Immature natural killer cell (primary cell): ENCODE data around the gene KAZN. TPM values are rescaled to one million over a fixed set of nuclear protein-coding genes. Genes with fewer than 3 reads are reported as not detected.

Source experiments
- DNase-seq, 3 donors: peaks; one replicate each; pipeline ENCODE4 v3.0.0; 2022; ENCODE audit warnings: mixed read lengths in 1 of 3
- H3K27ac Mint-ChIP-seq, 6 donors: one replicate each; pipeline ENCODE4 v1.8.0; 2020; ENCODE audit warnings: mixed read lengths in 6 of 6, mild to moderate bottlenecking in 5 of 6, inconsistent platforms in 4 of 6, moderate library complexity in 3 of 6
- H3K27me3 Mint-ChIP-seq, 3 donors: one replicate each; pipeline ENCODE4 v1.8.0; 2020 to 2021; ENCODE audit warnings: low read depth in 3 of 3, mild to moderate bottlenecking in 3 of 3, mixed read lengths in 3 of 3, moderate library complexity in 3 of 3, inconsistent platforms in 1 of 3
- H3K36me3 Mint-ChIP-seq, 3 donors: one replicate each; pipeline ENCODE4 v1.8.0; 2020; ENCODE audit warnings: mixed read lengths in 3 of 3, inconsistent platforms in 2 of 3, mild to moderate bottlenecking in 2 of 3
- H3K4me1 Mint-ChIP-seq, 2 donors: one replicate each; pipeline ENCODE4 v1.8.0; 2020; ENCODE audit warnings: inconsistent platforms in 2 of 2, mild to moderate bottlenecking in 2 of 2, mixed read lengths in 2 of 2, moderate library complexity in 1 of 2
- H3K4me3 Mint-ChIP-seq, 5 donors: one replicate each; pipeline ENCODE4 v1.8.0; 2020; ENCODE audit warnings: mild to moderate bottlenecking in 5 of 5, mixed read lengths in 5 of 5, inconsistent platforms in 3 of 5, moderate library complexity in 3 of 5
- H3K9me3 Mint-ChIP-seq, 6 donors: one replicate each; pipeline ENCODE4 v1.8.0; 2020; ENCODE audit warnings: mild to moderate bottlenecking in 6 of 6, mixed read lengths in 6 of 6, inconsistent platforms in 4 of 6, moderate library complexity in 3 of 6
- polyA plus RNA-seq, 3 donors: library from polyadenylated mRNA; unstranded; fragments of 300-500 nt; fragmentation: Illumina TruSeq; gene quantifications; one replicate each; pipeline ENCODE4 v1.2.3, GENCODE V29; 2021

KAZN gene
- polyA plus RNA-seq, 3 donors from 2014 or later: 0.24 TPM; not detected in 2

DNA sequence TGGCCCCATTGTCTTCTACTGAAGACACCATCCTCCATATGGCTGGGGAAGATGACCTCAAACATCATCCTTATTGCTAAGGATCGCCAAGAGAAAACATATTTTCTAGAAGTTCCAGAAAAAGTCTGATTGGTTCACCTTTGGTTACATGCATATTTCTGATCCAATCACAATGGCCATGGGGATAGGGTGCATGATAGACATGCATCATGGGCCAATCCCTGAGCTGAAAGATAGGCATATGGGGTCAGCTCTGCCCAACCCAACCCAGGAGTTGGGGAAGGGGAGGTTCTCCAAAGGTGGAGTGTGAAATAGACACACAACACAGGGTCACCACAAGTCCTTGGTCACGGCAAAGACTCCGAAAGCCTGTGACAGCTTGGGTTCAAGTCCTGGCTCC is 278.7 kb downstream of the KAZN start:
- H3K36me3 Mint-ChIP-seq: no peaks in the 10 kb centered on the region
- no peaks in the 10 kb centered on the region for H3K9me3 Mint-ChIP-seq
- no peak overlapping the region for H3K27ac Mint-ChIP-seq
- peaks cover 1 to 3% (median 2%) of the 10 kb centered on the region in 3 donors for H3K27me3 Mint-ChIP-seq
- H3K4me3 Mint-ChIP-seq: no peak overlapping the region
- H3K4me1 Mint-ChIP-seq: no peaks in the 10 kb centered on the region
- no peak for DNase-seq

DNA sequence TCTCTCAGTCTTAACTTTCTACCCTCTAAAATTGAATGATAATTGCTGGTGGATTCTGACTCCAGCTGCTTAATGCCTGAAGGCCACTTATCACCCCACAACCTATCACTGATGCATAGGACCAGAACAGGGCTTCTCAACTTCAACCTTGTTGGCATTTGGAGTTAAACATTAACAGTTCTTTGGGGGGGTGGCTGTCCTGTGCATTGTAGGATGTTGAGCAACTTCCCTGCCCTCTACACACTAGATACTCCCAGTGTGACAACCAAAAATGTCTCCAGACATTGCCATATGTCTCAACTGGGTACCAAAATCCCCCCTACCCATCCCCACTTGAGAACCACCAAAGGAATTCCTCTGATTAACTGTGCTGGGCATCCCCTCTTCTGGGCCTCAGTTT is 279.6 kb downstream of the KAZN start:
- DNase-seq: no peak

DNA sequence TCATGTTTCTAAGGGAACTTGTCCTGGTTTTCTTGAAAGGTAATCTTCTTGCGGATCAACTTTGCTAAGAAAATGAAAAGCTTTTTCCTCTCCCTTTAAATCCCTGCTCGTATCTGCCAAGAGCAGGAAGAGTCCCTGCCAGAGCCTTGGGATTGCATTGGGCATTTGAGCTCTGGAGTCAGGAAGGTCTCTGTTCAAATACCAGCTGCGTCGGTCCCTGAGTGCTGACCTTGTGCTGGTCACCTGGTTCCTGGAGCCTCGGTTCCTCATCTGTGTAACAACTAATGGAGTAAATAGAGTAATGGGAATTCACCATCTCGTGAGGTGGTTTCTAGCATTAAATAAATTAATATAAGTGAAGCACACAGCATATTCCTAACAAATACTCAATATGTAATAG is 280.5 kb downstream of the KAZN start:
- Mint-ChIP-seq H3K27me3 (peaks cover 2 to 6% (median 3%) of the 10 kb centered on the region in 3 donors), H3K27ac (no peak overlapping the region), H3K4me1 (no peaks in the 10 kb centered on the region), H3K4me3 (no peak overlapping the region), H3K9me3 (no peaks in the 10 kb centered on the region), H3K36me3 (no peaks in the 10 kb centered on the region)
- no peak for DNase-seq

More for the DNA sequence above, 279.6 kb downstream of the KAZN start:
- peaks cover 1 to 3% (median 2%) of the 10 kb centered on the region in 3 donors for H3K27me3 Mint-ChIP-seq
- H3K4me3 Mint-ChIP-seq: no peak overlapping the region
- H3K27ac Mint-ChIP-seq: no peak overlapping the region
- no peaks in the 10 kb centered on the region for H3K4me1 Mint-ChIP-seq
- H3K36me3 Mint-ChIP-seq: no peaks in the 10 kb centered on the region
- no peaks in the 10 kb centered on the region for H3K9me3 Mint-ChIP-seq

DNA sequence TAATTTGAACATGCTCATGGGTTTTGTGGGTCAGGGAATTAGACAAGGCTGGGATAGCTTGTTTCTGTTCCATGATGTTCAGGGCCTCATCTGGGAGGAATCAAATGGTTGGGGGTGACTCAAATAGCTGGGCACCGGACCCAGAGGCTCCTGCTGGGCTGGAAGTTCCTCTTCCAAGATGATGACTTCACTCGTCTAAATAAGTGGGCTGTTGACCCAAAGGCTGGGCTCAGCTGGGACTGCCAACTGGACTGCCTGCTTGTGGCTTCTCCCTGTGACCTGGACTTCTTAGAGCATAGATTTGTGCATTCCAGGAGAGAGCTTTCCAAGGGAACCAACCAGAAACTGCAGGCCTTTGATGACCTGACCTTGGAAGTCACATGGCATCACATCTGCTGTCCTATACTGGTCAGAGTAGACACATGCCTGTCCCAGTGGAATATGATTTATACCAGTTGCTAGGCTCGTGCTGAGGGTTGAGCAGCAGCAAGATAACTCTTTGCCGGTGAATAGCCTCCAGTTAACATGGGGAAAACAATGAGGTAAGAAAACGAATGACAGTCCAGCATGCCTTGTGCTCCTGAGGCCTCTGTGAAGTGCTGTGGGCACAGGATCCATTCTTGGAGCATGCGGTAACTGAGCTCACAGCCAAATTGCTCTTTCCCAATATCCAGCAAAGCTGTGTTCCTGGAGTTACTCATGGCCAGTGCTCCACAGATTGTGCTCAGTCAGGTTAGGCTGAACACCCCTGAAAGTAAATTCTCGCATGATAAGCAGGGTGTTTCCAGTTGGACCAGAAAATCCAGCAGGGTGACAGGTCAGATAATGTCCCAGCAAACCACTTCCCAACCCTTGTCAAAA is 282.2 kb downstream of the KAZN start:
- DNase-seq: no peak
- H3K27ac Mint-ChIP-seq: no peak overlapping the region
- H3K9me3 Mint-ChIP-seq: no peaks in the 10 kb centered on the region
- H3K27me3 Mint-ChIP-seq: peaks cover 3 to 4% (median 4%) of the 10 kb centered on the region in 3 donors
- no peak overlapping the region for H3K4me3 Mint-ChIP-seq
- H3K4me1 Mint-ChIP-seq: no peaks in the 10 kb centered on the region
- H3K36me3 Mint-ChIP-seq: no peaks in the 10 kb centered on the region

DNA sequence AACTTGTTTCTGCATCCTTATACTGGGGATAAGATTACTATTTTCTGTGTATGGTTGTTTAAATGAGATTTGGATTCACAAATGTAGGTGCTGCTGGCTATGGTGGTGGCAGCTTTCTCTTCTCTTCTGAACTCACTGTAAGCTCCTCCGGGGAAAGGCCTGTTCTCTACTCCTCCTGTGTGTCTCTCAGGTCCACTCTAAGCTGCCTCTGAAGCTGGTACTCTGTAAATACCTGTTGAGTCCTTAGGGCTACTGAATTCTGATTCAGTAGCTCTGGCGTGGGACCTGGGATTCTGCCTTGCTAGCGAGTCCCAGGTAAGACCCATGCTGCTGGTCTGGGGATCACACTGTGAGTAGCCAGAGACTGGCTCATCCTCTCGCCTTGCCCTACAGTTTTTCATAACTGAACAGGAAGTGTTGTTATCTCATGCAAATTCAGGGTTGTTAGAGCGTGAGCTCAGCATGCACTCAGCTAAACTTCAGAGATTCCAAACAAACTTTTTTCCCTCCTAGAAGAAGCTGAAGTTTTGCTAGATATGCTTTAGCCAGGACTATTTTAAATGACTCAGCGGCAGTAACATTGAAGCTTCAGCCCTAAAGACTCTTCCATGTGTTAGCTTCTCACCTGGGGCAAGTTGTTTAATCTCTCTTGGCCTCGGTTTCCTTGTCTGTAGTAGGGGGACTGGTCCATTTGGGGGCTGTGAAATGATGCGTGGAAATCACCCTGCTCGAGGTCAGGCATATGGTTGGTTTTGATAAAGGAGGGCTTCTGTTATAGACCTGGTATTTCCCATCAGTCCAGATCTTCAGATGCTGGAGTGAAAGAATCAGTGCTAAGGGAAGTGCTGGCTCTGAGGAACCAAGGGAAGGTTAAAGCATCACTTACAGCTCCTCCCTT is 283.5 kb downstream of the KAZN start:
- Mint-ChIP-seq H3K27me3 (peaks cover 2 to 4% (median 3%) of the 10 kb centered on the region in 3 donors), H3K27ac (no peak overlapping the region)
- DNase-seq: no peak

DNA sequence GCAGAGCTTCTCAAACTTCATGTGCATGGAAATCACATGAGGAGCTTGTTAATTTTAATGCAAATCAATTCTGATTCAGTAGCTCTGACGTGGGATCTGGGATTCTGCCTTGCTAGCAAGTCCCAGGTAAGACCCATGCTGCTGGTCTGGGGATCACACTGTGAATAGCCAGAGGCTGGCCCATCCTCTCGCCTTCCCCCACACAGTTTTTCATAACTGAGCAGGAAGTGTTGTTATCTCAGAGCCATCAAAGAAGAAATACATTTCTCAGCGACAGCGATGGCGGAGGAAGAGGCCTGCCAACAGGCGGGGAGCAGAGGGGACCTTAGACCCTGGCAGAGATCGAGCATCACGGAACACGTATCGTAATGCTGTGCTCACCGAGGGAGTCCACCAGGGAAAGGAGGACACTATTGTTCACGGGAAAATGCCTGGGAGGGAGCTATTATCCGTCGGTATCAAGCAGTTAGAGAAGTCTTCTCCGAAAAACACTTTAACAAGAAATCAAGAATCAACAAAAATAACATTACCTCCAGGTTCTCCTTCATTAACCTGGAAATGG is 286.2 kb downstream of the KAZN start:
- H3K27ac Mint-ChIP-seq: no peak overlapping the region
- no peaks in the 10 kb centered on the region for H3K36me3 Mint-ChIP-seq
- H3K27me3 Mint-ChIP-seq: peaks cover 2 to 4% (median 4%) of the 10 kb centered on the region in 3 donors
- no peaks in the 10 kb centered on the region for H3K9me3 Mint-ChIP-seq
- H3K4me1 Mint-ChIP-seq: no peaks in the 10 kb centered on the region
- DNase-seq: no peak
- no peak overlapping the region for H3K4me3 Mint-ChIP-seq

More for the DNA sequence above, 283.5 kb downstream of the KAZN start:
- H3K9me3 Mint-ChIP-seq: no peaks in the 10 kb centered on the region
- H3K36me3 Mint-ChIP-seq: no peaks in the 10 kb centered on the region
- H3K4me3 Mint-ChIP-seq: no peak overlapping the region
- H3K4me1 Mint-ChIP-seq: no peaks in the 10 kb centered on the region

DNA sequence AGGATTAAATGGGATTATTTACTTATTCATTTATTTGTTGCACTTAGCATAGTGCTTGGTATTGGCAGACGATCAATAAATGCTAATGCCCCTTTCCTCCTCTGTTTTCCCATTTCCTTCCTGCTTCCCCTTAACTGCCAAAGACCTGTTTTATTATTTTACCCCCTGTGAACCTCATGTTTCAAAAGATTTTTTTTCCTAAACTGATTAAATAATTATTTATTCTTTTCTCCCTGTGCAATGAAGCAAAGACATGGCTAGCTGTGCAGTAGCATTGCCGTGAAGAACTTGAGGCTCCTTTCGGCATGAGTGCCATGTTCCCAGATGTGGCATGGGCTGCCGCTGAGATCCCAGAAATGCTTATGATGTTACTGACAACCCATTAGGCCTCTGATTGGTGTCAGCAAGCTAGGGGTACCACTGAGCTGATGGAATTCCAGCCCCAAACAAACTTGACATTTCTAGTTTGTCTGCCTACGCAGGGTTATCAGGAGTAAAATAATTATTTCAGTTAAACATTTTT is 288.6 kb downstream of the KAZN start:
- peaks cover 2 to 5% (median 4%) of the 10 kb centered on the region in 3 donors for H3K27me3 Mint-ChIP-seq
- H3K4me3 Mint-ChIP-seq: no peak overlapping the region
- H3K9me3 Mint-ChIP-seq: no peaks in the 10 kb centered on the region
- no peak for DNase-seq
- H3K27ac Mint-ChIP-seq: no peak overlapping the region
- H3K4me1 Mint-ChIP-seq: no peaks in the 10 kb centered on the region
- no peaks in the 10 kb centered on the region for H3K36me3 Mint-ChIP-seq

DNA sequence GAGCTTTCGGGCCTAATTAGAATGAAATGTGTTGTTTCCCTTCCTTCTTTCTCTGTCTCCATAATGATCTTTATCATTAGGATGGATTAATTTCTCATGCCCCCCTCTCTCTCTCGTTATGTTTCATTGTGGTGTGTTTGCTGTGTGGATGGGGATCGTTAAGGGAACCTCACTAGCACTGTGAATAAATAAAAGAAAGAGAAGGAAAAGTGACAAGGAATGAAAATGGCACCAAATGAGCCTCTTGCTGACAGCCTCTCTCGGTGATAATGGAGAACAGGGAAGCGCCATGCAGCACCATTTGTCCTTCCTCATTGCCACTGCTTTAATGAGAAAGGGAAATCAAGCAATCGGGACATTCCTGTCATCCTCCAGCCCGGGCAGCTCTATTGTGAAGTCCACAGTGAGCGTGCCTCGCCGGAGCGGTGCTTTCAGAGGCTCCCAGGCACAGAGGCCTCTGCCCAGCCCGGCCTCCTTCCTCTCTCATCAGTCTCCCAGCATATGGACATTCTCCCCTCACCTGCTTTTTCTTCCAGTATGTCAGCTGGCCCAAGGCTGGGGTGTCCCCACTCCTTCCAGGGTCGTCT is 289.4 kb downstream of the KAZN start:
- Mint-ChIP-seq H3K27ac (no peak overlapping the region), H3K9me3 (no peaks in the 10 kb centered on the region), H3K36me3 (no peaks in the 10 kb centered on the region), H3K4me1 (no peaks in the 10 kb centered on the region), H3K27me3 (peaks cover 2 to 10% (median 4%) of the 10 kb centered on the region in 3 donors), H3K4me3 (no peak overlapping the region)
- DNase-seq: no peak

DNA sequence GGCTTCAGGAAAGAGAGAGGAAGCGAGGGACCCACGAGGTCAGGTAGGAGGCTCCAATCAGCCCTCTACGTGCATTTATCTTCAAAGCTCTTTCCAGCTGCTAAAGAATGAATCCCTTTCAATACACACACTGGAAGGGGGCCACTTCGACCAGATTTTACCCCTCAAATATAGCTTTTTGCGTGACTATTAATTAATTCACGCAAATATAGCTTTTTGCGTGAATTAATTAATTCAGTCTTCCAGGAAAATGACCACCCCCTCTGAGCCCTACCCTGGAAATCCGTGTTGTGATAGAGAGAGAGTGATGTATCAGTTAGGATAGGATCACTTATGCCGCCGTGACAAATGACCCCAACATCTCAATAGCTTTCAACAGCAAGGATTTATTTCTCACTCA is 289.9 kb downstream of the KAZN start:
- Mint-ChIP-seq H3K36me3 (no peaks in the 10 kb centered on the region), H3K4me3 (no peak overlapping the region), H3K9me3 (no peaks in the 10 kb centered on the region)

DNA sequence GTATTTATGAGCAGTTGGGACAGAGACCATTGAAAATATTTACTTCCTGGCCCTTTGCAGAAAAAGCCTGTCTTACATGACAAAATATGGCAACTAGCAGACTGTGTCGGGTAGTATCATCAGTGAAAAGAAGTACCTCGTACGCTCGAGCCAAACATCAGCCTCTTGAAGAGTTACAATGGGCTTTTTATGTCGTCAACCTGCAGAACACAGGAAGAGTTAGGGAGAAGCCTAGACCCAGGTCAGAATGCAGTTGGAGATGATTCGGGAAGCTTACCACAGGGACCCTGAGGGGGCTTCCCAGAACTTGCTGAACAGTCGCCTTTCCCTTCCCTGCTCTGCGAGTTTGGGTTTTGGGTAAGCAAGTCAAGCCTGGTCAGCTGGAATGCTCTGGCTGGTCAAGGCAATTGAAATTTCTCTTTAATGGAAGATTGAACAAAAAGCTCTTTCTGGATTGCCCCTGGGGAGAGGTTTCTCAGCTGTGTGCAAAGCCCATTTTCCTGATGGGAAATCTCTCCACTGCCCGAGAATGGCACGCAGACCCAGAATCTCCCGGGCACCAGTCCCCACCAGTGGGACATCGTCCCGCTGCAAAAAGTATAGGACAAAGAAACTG is 291.4 kb downstream of the KAZN start:
- peaks cover 0 to 13% (median 0%) of the 10 kb centered on the region in 3 donors for H3K27me3 Mint-ChIP-seq
- no peak overlapping the region for H3K4me3 Mint-ChIP-seq
- no peaks in the 10 kb centered on the region for H3K9me3 Mint-ChIP-seq
- H3K36me3 Mint-ChIP-seq: no peaks in the 10 kb centered on the region
- no peak for DNase-seq
- H3K27ac Mint-ChIP-seq: no peak overlapping the region
- no peaks in the 10 kb centered on the region for H3K4me1 Mint-ChIP-seq

More for the DNA sequence above, 289.9 kb downstream of the KAZN start:
- H3K27me3 Mint-ChIP-seq: peaks cover 2 to 10% (median 4%) of the 10 kb centered on the region in 3 donors
- DNase-seq: no peak
- no peak overlapping the region for H3K27ac Mint-ChIP-seq
- H3K4me1 Mint-ChIP-seq: no peaks in the 10 kb centered on the region

DNA sequence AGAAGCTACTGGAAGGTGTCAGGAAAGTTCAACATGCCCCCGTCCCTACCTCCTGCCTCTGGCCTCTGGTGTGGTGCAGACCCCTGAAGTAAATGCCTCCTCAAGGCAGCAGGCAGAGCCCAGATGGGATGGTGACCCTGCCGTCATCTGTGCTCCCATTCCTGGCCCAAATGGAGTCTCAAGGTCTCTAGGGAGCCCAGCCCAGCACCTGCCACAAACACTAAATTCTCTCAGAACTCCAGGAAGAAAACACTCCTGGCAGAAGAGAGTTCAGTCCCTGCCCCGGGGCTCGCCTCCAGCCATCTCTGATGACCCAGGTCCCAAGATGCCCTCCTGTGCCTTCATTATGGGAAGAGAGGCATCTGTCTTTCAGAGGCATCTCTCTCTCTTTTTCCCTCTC is 293.5 kb downstream of the KAZN start:
- no peaks in the 10 kb centered on the region for H3K36me3 Mint-ChIP-seq
- peaks cover 0 to 15% (median 3%) of the 10 kb centered on the region in 3 donors for H3K27me3 Mint-ChIP-seq
- H3K4me1 Mint-ChIP-seq: no peaks in the 10 kb centered on the region
- H3K27ac Mint-ChIP-seq: no peak overlapping the region
- no peak overlapping the region for H3K4me3 Mint-ChIP-seq
- no peaks in the 10 kb centered on the region for H3K9me3 Mint-ChIP-seq
- DNase-seq: no peak

DNA sequence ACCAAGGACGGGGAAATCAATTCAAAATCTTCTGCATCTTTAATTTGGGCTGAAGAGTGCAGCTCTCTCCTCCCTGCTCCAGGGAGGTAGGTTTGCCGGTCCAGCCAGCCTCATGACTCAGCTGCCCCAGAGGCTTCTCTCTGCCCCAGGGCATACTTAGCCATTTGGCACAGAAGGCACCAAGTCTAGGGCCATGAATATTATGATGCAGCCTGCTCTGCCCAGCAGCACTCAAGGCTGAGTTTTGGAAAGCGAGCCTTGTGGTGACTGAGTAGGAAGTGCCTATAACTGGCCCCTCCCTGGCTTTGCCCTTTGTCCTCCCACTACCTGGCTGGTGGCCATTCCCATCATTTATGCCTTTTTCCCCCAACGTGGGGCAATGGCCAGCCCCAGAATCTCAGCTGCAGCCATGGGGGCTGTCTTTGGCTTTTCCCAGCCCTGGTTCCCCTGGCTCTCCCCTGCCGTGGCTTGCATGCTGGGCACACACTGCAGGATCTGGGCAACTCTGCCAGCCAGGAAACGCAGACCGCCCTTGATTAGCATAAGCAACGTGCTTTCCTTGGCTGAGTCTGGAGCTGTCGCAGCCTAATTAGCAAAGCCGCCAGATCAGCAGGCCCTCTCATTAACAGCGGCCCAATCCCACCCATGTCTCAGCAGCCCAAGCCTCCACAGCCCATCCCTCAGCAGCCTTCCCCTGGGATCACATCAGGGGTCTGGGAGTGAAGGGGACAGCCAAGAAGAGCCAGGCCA is 296.5 kb downstream of the KAZN start:
- DNase-seq: no peak
- H3K27ac Mint-ChIP-seq: no peak overlapping the region
- H3K4me1 Mint-ChIP-seq: no peaks in the 10 kb centered on the region
- peaks cover 3 to 15% (median 3%) of the 10 kb centered on the region in 3 donors for H3K27me3 Mint-ChIP-seq
- no peak overlapping the region for H3K4me3 Mint-ChIP-seq
- no peaks in the 10 kb centered on the region for H3K9me3 Mint-ChIP-seq
- H3K36me3 Mint-ChIP-seq: no peaks in the 10 kb centered on the region
